Calu3 (cell line): Measurements from ENCODE around the gene SLC41A3. TPM values are rescaled to one million over a fixed set of nuclear protein-coding genes. Genes with fewer than 3 reads are reported as not detected.
"Not testable (repeated sequence)": the region's sequence is repeated elsewhere in the genome, so short reads cannot be mapped to it uniquely, and the experiment has no call there.

Source experiments
- BruUV-seq: library from RNA; stranded (reverse); fragments of 400-500 nt; replicated peaks from 2 replicates; lab custom pipeline; 2021; lab: Mats Ljungman, UMichigan
- CTCF ChIA-PET: fragments of 300-600 bp; sonication (Branson Sonifier 250); formaldehyde crosslinking; loops from one replicate; lab custom pipeline; 2022; ENCODE audit warnings: antibody characterized with exemption; lab: Charles Lee
- DNase-seq: peaks from one replicate; pipeline ENCODE4 v3.0.0; 2022
- H3K27ac Mint-ChIP-seq: one replicate; pipeline ENCODE4 v1.8.0; 2022; ENCODE audit warnings: mixed read lengths; ENCODE audit not compliant: unreplicated experiment
- H3K27me3 Mint-ChIP-seq: one replicate; pipeline ENCODE4 v1.8.0; 2022; ENCODE audit warnings: mixed read lengths; ENCODE audit not compliant: unreplicated experiment
- H3K36me3 Mint-ChIP-seq: one replicate; pipeline ENCODE4 v1.8.0; 2022; ENCODE audit warnings: mild to moderate bottlenecking, moderate library complexity, mixed read lengths; ENCODE audit not compliant: insufficient read depth, unreplicated experiment
- H3K4me1 Mint-ChIP-seq: one replicate; pipeline ENCODE4 v1.8.0; 2022; ENCODE audit warnings: mild to moderate bottlenecking, low read depth, mixed read lengths; ENCODE audit not compliant: unreplicated experiment
- H3K4me3 Mint-ChIP-seq: one replicate; pipeline ENCODE4 v1.8.0; 2022; ENCODE audit warnings: mild to moderate bottlenecking, low read depth, moderate library complexity, mixed read lengths; ENCODE audit not compliant: unreplicated experiment
- H3K9me3 Mint-ChIP-seq: one replicate; pipeline ENCODE4 v1.8.0; 2022; ENCODE audit warnings: low read depth, mixed read lengths; ENCODE audit not compliant: unreplicated experiment
- CTCF ChIP-seq: fragments of 200-600 bp; IDR thresholded peaks from one replicate; pipeline ENCODE4 v1.8.0; 2022; ENCODE audit warnings: antibody characterized with exemption; ENCODE audit not compliant: unreplicated experiment
- intact Hi-C: fragments of 100-400 bp; cut with micrococcal nuclease; formaldehyde crosslinking; loops from one replicate; pipeline ENCODE4 v1.10.0; 2022; ENCODE audit not compliant: unreplicated experiment
- total RNA-seq: library from RNA; stranded (reverse); gene quantifications from 2 replicates; pipeline ENCODE4 v1.2.3, GENCODE V29; 2022

The SLC41A3 gene
- total RNA-seq, 1 experiment from 2014 or later, result 101 TPM

GRCh38 chr3:125990253-125990970 is 93.5 kb downstream of the SLC41A3 start:
- H3K27ac Mint-ChIP-seq, result no peak overlapping the region
- intact Hi-C loops, result no loop called here
- no TSS peak for BruUV-seq
- no peaks in the 10 kb centered on the region for H3K9me3 Mint-ChIP-seq
- peak overlapping the region; percentile 75 for H3K4me3 Mint-ChIP-seq
- no peaks in the 10 kb centered on the region for H3K4me1 Mint-ChIP-seq
- no peak for TF ChIP-seq CTCF
- H3K36me3 Mint-ChIP-seq, result peaks cover 8% of the 10 kb centered on the region
- CTCF ChIA-PET, result interaction anchor here (0.7 to 0.8 kb wide), 3 partner anchors 31 to 552 kb away, joined by 3 to 7 read pairs (median 4); no protein-coding TSS in a partner anchor
- peak; percentile 70 for DNase-seq
- H3K27me3 Mint-ChIP-seq, result peaks cover 21% of the 10 kb centered on the region

GRCh38 chr3:125984951-125985350 is 99.0 kb downstream of the SLC41A3 start:
- peaks cover 26% of the 10 kb centered on the region for H3K27me3 Mint-ChIP-seq
- H3K27ac Mint-ChIP-seq, H3K9me3 Mint-ChIP-seq, DNase-seq, H3K4me1 Mint-ChIP-seq, CTCF ChIA-PET, intact Hi-C loops, H3K36me3 Mint-ChIP-seq, BruUV-seq, H3K4me3 Mint-ChIP-seq: not testable (repeated sequence)

- H3K9me3 Mint-ChIP-seq, H3K27ac Mint-ChIP-seq, BruUV-seq, H3K36me3 Mint-ChIP-seq, H3K4me3 Mint-ChIP-seq, DNase-seq, CTCF ChIA-PET, H3K4me1 Mint-ChIP-seq: not testable (repeated sequence)
- peaks cover 53% of the 10 kb centered on the region for H3K27me3 Mint-ChIP-seq
- intact Hi-C loops, result loop anchor here (10.0 kb wide), 1 partner anchor 218 kb away; no protein-coding TSS in a partner anchor
These were observed 106.8 kb downstream of the SLC41A3 start for GRCh38 chr3:125977104-125977503.

GRCh38 chr3:125976003-125976390 is 107.9 kb downstream of the SLC41A3 start:
- CTCF ChIA-PET, result interaction anchor here (0.5 kb wide), 1 partner anchor 96 kb away, joined by 3 read pairs; no protein-coding TSS in a partner anchor
- not testable (repeated sequence) for H3K27ac Mint-ChIP-seq, BruUV-seq, H3K9me3 Mint-ChIP-seq, H3K4me3 Mint-ChIP-seq, H3K36me3 Mint-ChIP-seq, DNase-seq, H3K4me1 Mint-ChIP-seq
- intact Hi-C loops, result loop anchor here (10.0 kb wide), 1 partner anchor 219 kb away; no protein-coding TSS in a partner anchor
- peaks cover 64% of the 10 kb centered on the region for H3K27me3 Mint-ChIP-seq

- DNase-seq, H3K36me3 Mint-ChIP-seq, H3K4me1 Mint-ChIP-seq, BruUV-seq, CTCF ChIA-PET, H3K27ac Mint-ChIP-seq, H3K9me3 Mint-ChIP-seq, H3K4me3 Mint-ChIP-seq: not testable (repeated sequence)
- intact Hi-C loops, result loop anchor here (10.0 kb wide), 1 partner anchor 219 kb away; no protein-coding TSS in a partner anchor
- peaks cover 67% of the 10 kb centered on the region for H3K27me3 Mint-ChIP-seq
These were observed 108.5 kb downstream of the SLC41A3 start for GRCh38 chr3:125975245-125976002.
